ENCODE measurements around the gene TOMM20L. TPM values are rescaled to one million over a fixed set of nuclear protein-coding genes. Genes with fewer than 3 reads are reported as not detected.
"Not testable (repeated sequence)": the region's sequence is repeated elsewhere in the genome, so short reads cannot be mapped to it uniquely, and the experiment has no call there.

Gene TOMM20L
- total RNA-seq, 1 experiment from 2014 or later = not detected

DNA sequence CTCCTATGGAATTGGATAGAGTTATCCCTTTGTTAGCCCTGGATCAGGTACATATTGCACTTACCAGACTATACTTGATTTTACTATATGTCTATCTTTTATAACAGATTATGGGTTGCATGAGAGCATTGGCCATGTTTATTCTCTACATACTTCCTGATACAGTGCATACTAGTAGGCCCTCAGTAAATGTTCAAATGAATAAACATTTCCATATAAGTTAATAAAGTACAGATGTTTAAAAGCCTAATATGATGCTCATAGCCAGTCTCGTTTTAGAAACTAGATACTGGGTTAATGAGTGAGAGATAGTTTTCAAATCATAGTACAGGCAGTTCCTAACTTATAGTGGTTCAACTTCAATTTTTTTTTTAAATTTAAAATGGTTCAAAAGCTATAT is 39.5 kb upstream of the TOMM20L start:
- Histone ChIP-seq H2BK15ac (ENCODE audit: low read depth, low read length) (no peak overlapping the region), H2AK5ac (ENCODE audit: insufficient read length, low read length) (no peak overlapping the region), H3K79me1 (ENCODE audit: insufficient read depth, low read depth, low read length, poor library complexity, severe bottlenecking) (no peaks in the 10 kb centered on the region), H3K56ac (ENCODE audit: insufficient read length, low read depth, low read length) (no peak overlapping the region), H3K18ac (ENCODE audit: insufficient read length, low read depth, low read length) (no peak overlapping the region), H2BK12ac (ENCODE audit: insufficient read length, low read depth, low read length) (no peak overlapping the region), H2BK5ac (ENCODE audit: insufficient read length, low read length) (no peak overlapping the region), H3K23ac (ENCODE audit: insufficient read length, low read depth, low read length) (no peak overlapping the region), H3K9ac (ENCODE audit: extremely low read depth, insufficient read length, low read length) (no peak overlapping the region), H3T11ph (ENCODE audit: low read length) (no peak overlapping the region), H4K8ac (replicated peaks; ENCODE audit: insufficient read length, low read depth, low read length) (no peak overlapping the region), H4K20me1 (ENCODE audit: control insufficient read depth, insufficient read depth, insufficient read length) (no peaks in the 10 kb centered on the region), H3K79me2 (ENCODE audit: insufficient read depth, low read length) (no peaks in the 10 kb centered on the region), H3K9me3 (ENCODE audit: control insufficient read depth, low read depth, low read length) (no peaks in the 10 kb centered on the region), H3K4ac (ENCODE audit: low read depth, low read length) (no peak overlapping the region), H3K27ac (ENCODE audit: insufficient read length, low read depth, low read length) (no peak overlapping the region), H4K5ac (ENCODE audit: insufficient read length, low read depth, low read length) (no peak overlapping the region), H3K23me2 (ENCODE audit: insufficient read length, low read depth, low read length, poor library complexity, severe bottlenecking) (no peaks in the 10 kb centered on the region), H2BK20ac (ENCODE audit: low read depth, low read length, poor library complexity, severe bottlenecking) (no peak overlapping the region), H3K4me2 (ENCODE audit: insufficient read depth, insufficient read length, low read length) (no peak overlapping the region), H4K91ac (ENCODE audit: insufficient read length, low read depth, low read length) (no peak overlapping the region), H3K27me3 (ENCODE audit: insufficient read depth, low read length) (no peaks in the 10 kb centered on the region), H2BK120ac (ENCODE audit: low read depth, low read length, poor library complexity, severe bottlenecking) (no peak overlapping the region), H3K14ac (ENCODE audit: insufficient read depth, low read length) (no peak overlapping the region), H3K4me1 (ENCODE audit: insufficient read depth, low read length) (no peaks in the 10 kb centered on the region), H2AFZ (ENCODE audit: low read length) (no peak overlapping the region)
- no peak for DNase-seq
- WGBS (ENCODE audit: extremely low coverage, insufficient read length, low lambda C conversion rate) = no CpG with 5 or more reads among the region's 1 CpG
- Mint-ChIP-seq H3K27me3 (ENCODE audit: low read depth) (no peaks in the 10 kb centered on the region), H3K4me1 (no peaks in the 10 kb centered on the region), H3K4me3 (no peak overlapping the region), H3K9me3 (no peaks in the 10 kb centered on the region), H3K36me3 (ENCODE audit: insufficient read depth in 1 of 3, low read depth in 3 of 3) (peaks cover 0 to 33% (median 27%) of the 10 kb centered on the region in 3 experiments; a peak in 5 of 7 replicates), H3K27ac (no peak overlapping the region)
- TF ChIP-seq, protein P1, sequence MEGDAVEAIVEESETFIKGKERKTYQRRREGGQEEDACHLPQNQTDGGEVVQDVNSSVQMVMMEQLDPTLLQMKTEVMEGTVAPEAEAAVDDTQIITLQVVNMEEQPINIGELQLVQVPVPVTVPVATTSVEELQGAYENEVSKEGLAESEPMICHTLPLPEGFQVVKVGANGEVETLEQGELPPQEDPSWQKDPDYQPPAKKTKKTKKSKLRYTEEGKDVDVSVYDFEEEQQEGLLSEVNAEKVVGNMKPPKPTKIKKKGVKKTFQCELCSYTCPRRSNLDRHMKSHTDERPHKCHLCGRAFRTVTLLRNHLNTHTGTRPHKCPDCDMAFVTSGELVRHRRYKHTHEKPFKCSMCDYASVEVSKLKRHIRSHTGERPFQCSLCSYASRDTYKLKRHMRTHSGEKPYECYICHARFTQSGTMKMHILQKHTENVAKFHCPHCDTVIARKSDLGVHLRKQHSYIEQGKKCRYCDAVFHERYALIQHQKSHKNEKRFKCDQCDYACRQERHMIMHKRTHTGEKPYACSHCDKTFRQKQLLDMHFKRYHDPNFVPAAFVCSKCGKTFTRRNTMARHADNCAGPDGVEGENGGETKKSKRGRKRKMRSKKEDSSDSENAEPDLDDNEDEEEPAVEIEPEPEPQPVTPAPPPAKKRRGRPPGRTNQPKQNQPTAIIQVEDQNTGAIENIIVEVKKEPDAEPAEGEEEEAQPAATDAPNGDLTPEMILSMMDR (conservative IDR thresholded peaks at IDR 0.05) = no peak

DNA sequence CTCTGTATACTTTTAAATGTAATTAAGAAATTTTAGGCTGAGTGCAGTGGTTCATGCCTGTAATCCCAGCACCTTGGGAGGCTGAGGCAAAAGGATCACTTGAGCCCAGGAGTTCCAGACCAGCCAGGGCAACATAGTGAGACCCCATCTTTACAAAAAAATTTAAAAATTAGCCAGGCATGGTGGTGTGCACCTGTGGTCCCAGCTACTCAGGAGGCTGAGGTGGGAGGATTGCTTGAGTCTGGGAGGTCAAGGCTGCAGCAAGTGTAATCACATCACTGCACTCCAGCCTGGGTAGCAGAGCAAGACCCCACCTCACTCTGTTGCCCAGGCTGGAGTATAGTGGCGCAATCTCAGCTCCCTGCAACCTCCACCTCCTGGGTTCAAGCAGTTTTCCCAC is 33.5 kb upstream of the TOMM20L start:
- peaks cover 4 to 41% (median 36%) of the 10 kb centered on the region in 3 experiments; a peak in 5 of 7 replicates for H3K36me3 Mint-ChIP-seq (ENCODE audit: insufficient read depth in 1 of 3, low read depth in 3 of 3)
- H3K23ac ChIP-seq (ENCODE audit: insufficient read length, low read depth, low read length); H2BK12ac ChIP-seq (ENCODE audit: insufficient read length, low read depth, low read length); H2BK20ac ChIP-seq (ENCODE audit: low read depth, low read length, poor library complexity, severe bottlenecking); DNase-seq; H3K79me2 ChIP-seq (ENCODE audit: insufficient read depth, low read length); H4K8ac ChIP-seq (replicated peaks; ENCODE audit: insufficient read length, low read depth, low read length); H3K4me3 Mint-ChIP-seq; H3K14ac ChIP-seq (ENCODE audit: insufficient read depth, low read length); H3K4me1 Mint-ChIP-seq; H3K23me2 ChIP-seq (ENCODE audit: insufficient read length, low read depth, low read length, poor library complexity, severe bottlenecking); H2BK120ac ChIP-seq (ENCODE audit: low read depth, low read length, poor library complexity, severe bottlenecking); H3K56ac ChIP-seq (ENCODE audit: insufficient read length, low read depth, low read length); H2BK15ac ChIP-seq (ENCODE audit: low read depth, low read length); H3K27me3 Mint-ChIP-seq (ENCODE audit: low read depth); H3T11ph ChIP-seq (ENCODE audit: low read length); H3K4me2 ChIP-seq (ENCODE audit: insufficient read depth, insufficient read length, low read length); H3K9ac ChIP-seq (ENCODE audit: extremely low read depth, insufficient read length, low read length); H2AFZ ChIP-seq (ENCODE audit: low read length); H4K91ac ChIP-seq (ENCODE audit: insufficient read length, low read depth, low read length); H2AK5ac ChIP-seq (ENCODE audit: insufficient read length, low read length); H3K27ac ChIP-seq (ENCODE audit: insufficient read length, low read depth, low read length); H4K20me1 ChIP-seq (ENCODE audit: control insufficient read depth, insufficient read depth, insufficient read length); H3K4ac ChIP-seq (ENCODE audit: low read depth, low read length); H3K9me3 ChIP-seq (ENCODE audit: control insufficient read depth, low read depth, low read length); H3K4me1 ChIP-seq (ENCODE audit: insufficient read depth, low read length); H4K5ac ChIP-seq (ENCODE audit: insufficient read length, low read depth, low read length); H3K18ac ChIP-seq (ENCODE audit: insufficient read length, low read depth, low read length); H2BK5ac ChIP-seq (ENCODE audit: insufficient read length, low read length); H3K27ac Mint-ChIP-seq; H3K79me1 ChIP-seq (ENCODE audit: insufficient read depth, low read depth, low read length, poor library complexity, severe bottlenecking); H3K9me3 Mint-ChIP-seq; H3K27me3 ChIP-seq (ENCODE audit: insufficient read depth, low read length): not testable (repeated sequence)
- no CpG with 5 or more reads among the region's 1 CpG for WGBS (ENCODE audit: extremely low coverage, insufficient read length, low lambda C conversion rate)
